ENCODE results near the gene RNU4-1.
"Not testable (repeated sequence)": the region's sequence is repeated elsewhere in the genome, so short reads cannot be mapped to it uniquely, and the experiment has no call there.

RNU4-1 gene

GRCh38 chr12:120292661-120293531, at the start of gene RNU4-1:
TSS of gene RNU4-1 (minus strand) at chr12:120293237.
- DNase-seq = peak; percentile 88 to 94

- DNase-seq = no peak
Measured at GRCh38 chr12:120342175-120343038, 49.4 kb upstream of the RNU4-1 start.

GRCh38 chr12:120339256-120339655, 46.2 kb upstream of the RNU4-1 start:
- DNase-seq = no peak

GRCh38 chr12:120337730-120338129, 44.7 kb upstream of the RNU4-1 start:
- DNase-seq = no peak

GRCh38 chr12:120336392-120336791, 43.4 kb upstream of the RNU4-1 start:
- not testable (repeated sequence) for DNase-seq

GRCh38 chr12:120335447-120335846, 42.4 kb upstream of the RNU4-1 start:
- peak; percentile 32 to 80 for DNase-seq

- DNase-seq = no peak
Measured at GRCh38 chr12:120332523-120332922, 39.5 kb upstream of the RNU4-1 start.

- DNase-seq = no peak
Measured at GRCh38 chr12:120332041-120332440, 39.0 kb upstream of the RNU4-1 start.

GRCh38 chr12:120331390-120331789, 38.4 kb upstream of the RNU4-1 start:
- DNase-seq = no peak

GRCh38 chr12:120328228-120328627, 35.2 kb upstream of the RNU4-1 start:
- no peak for DNase-seq

- no peak for DNase-seq
Measured at GRCh38 chr12:120327593-120327992, 34.6 kb upstream of the RNU4-1 start, which contains the start of gene PLA2G1B. TSS of gene PLA2G1B (minus strand) at chr12:120327779. CDS start at chr12:120327753, 26 bp downstream.

GRCh38 chr12:120324841-120325417, 31.9 kb upstream of the RNU4-1 start:
- DNase-seq = no peak

- DNase-seq = no peak
Measured at GRCh38 chr12:120323772-120324171, 30.7 kb upstream of the RNU4-1 start.

- DNase-seq = no peak
Measured at GRCh38 chr12:120321382-120322202, 28.6 kb upstream of the RNU4-1 start.

- DNase-seq = peak; percentile 99
Measured at GRCh38 chr12:120317224-120318105, 24.4 kb upstream of the RNU4-1 start.

- DNase-seq = no peak
Measured at GRCh38 chr12:120316798-120317223, 23.8 kb upstream of the RNU4-1 start.

- peak in 1 of 2 experiments; percentile 6 for DNase-seq
Measured at GRCh38 chr12:120314220-120314619, 21.2 kb upstream of the RNU4-1 start.

- peak; percentile 90 to 91 for DNase-seq
Measured at GRCh38 chr12:120301962-120302815, 9.2 kb upstream of the RNU4-1 start, which contains the start of gene SIRT4. TSS of gene SIRT4 (plus strand) at chr12:120302321. CDS start at chr12:120303562, 1,241 bp downstream.

- DNase-seq = no peak
Measured at GRCh38 chr12:120292411-120292660, 701 bp downstream of the RNU4-1 start.

GRCh38 chr12:120290609-120291305, 2.3 kb downstream of the RNU4-1 start:
- DNase-seq = peak in 1 of 2 experiments; percentile 37

Data from NCI-H524 (cell line).